ENCODE measurements around the gene ADNP.

ADNP gene

GRCh38 chr20:50861012-50861411, 70.2 kb downstream of the ADNP start:
- POLR2A ChIA-PET (ENCODE audit: low non-redundant PET): no interaction called here
- H3K27ac ChIP-seq: peak overlapping the region; percentile 17; the same call in 1 of the 2 replicates
- TF ChIP-seq CTCF (conservative IDR thresholded peaks at IDR 0.05; ENCODE audit: low read depth): no peak
- DNase-seq (ENCODE audit: low spot score): no peak
- CTCF ChIA-PET: no interaction called here

- CTCF ChIA-PET: no interaction called here
- H3K27ac ChIP-seq: no peak overlapping the region
- no peak for TF ChIP-seq CTCF (conservative IDR thresholded peaks at IDR 0.05; ENCODE audit: low read depth)
These were observed 72.1 kb downstream of the ADNP start for GRCh38 chr20:50859161-50859560.

GRCh38 chr20:50858525-50858924, 72.7 kb downstream of the ADNP start:
- ChIA-PET POLR2A (ENCODE audit: low non-redundant PET) (no interaction called here), CTCF (interaction anchor here (1.0 kb wide), 1 partner anchor 64 kb away, joined by 4 read pairs; the partner anchor contains the start of gene BCAS4)
- TF ChIP-seq CTCF (conservative IDR thresholded peaks at IDR 0.05; ENCODE audit: low read depth): no peak
- no peak for DNase-seq (ENCODE audit: low spot score)
- H3K27ac ChIP-seq: no peak overlapping the region

More at GRCh38 chr20:50859161-50859560, 72.1 kb downstream of the ADNP start:
- DNase-seq (ENCODE audit: low spot score): no peak
- POLR2A ChIA-PET (ENCODE audit: low non-redundant PET): no interaction called here

GRCh38 chr20:50857348-50857747, 73.9 kb downstream of the ADNP start:
- H3K27ac ChIP-seq: peak overlapping the region; percentile 76
- POLR2A ChIA-PET (ENCODE audit: low non-redundant PET): no interaction called here
- TF ChIP-seq CTCF (conservative IDR thresholded peaks at IDR 0.05; ENCODE audit: low read depth): no peak
- DNase-seq (ENCODE audit: low spot score): no peak
- CTCF ChIA-PET: no interaction called here

GRCh38 chr20:50856475-50857041, 74.7 kb downstream of the ADNP start:
- no peak for TF ChIP-seq CTCF (conservative IDR thresholded peaks at IDR 0.05; ENCODE audit: low read depth)
- ChIA-PET POLR2A (ENCODE audit: low non-redundant PET) (interaction anchor here (0.6 kb wide), 1 partner anchor 618 kb away, joined by 6 read pairs; no protein-coding TSS in a partner anchor), CTCF (interaction anchor here (0.6 to 1.2 kb wide), 3 partner anchors 62 to 738 kb away, joined by 3 to 6 read pairs (median 5); partner anchors contain the start of gene BCAS4)
- DNase-seq (ENCODE audit: low spot score): no peak
- H3K27ac ChIP-seq: peak overlapping the region; percentile 76

- CTCF ChIA-PET: interaction anchor here (0.7 to 1.2 kb wide), 3 partner anchors 32 to 308 kb away, joined by 3 to 5 read pairs (median 3); partner anchors contain the start of gene BCAS4
- peak overlapping the region; percentile 76 for H3K27ac ChIP-seq
- POLR2A ChIA-PET (ENCODE audit: low non-redundant PET): interaction anchor here (0.6 kb wide), 1 partner anchor 617 kb away, joined by 6 read pairs; no protein-coding TSS in a partner anchor
- TF ChIP-seq CTCF (conservative IDR thresholded peaks at IDR 0.05; ENCODE audit: low read depth): no peak
- peak; percentile 64 for DNase-seq (ENCODE audit: low spot score)
These were observed 75.5 kb downstream of the ADNP start for GRCh38 chr20:50855498-50856474.

Data from RWPE1 (cell line).